Measurements from ENCODE around the gene UTP20.

DNA sequence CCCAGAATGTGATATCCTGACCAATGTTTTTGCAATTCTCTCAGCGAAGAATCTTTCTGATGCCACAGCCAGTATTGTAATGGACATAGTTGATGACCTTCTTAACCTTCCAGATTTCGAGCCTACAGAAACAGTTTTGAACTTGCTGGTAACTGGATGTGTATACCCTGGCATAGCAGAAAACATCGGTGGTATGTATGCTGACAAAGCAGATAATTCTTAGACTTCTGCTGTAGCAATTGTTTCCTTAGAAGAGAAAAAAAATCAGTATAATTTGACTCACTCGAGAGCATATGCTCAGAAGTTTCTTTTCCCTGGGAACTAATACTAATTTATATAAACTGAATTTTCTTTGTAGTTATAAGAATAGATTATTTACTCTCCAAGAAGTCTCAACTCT is 58.2 kb downstream of the UTP20 start:
- TF ChIP-seq YY1 (IDR thresholded peaks at IDR 0.05; ENCODE audit: insufficient read depth, insufficient read length) = no peak
- no peak for TF ChIP-seq SUZ12 (IDR thresholded peaks at IDR 0.05; ENCODE audit: extremely low read depth, insufficient read depth, insufficient read length)

Measured in NT2/D1 (cell line).